ENCODE data around the gene RNF130.

RNF130 gene, protein sequence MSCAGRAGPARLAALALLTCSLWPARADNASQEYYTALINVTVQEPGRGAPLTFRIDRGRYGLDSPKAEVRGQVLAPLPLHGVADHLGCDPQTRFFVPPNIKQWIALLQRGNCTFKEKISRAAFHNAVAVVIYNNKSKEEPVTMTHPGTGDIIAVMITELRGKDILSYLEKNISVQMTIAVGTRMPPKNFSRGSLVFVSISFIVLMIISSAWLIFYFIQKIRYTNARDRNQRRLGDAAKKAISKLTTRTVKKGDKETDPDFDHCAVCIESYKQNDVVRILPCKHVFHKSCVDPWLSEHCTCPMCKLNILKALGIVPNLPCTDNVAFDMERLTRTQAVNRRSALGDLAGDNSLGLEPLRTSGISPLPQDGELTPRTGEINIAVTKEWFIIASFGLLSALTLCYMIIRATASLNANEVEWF

DNA sequence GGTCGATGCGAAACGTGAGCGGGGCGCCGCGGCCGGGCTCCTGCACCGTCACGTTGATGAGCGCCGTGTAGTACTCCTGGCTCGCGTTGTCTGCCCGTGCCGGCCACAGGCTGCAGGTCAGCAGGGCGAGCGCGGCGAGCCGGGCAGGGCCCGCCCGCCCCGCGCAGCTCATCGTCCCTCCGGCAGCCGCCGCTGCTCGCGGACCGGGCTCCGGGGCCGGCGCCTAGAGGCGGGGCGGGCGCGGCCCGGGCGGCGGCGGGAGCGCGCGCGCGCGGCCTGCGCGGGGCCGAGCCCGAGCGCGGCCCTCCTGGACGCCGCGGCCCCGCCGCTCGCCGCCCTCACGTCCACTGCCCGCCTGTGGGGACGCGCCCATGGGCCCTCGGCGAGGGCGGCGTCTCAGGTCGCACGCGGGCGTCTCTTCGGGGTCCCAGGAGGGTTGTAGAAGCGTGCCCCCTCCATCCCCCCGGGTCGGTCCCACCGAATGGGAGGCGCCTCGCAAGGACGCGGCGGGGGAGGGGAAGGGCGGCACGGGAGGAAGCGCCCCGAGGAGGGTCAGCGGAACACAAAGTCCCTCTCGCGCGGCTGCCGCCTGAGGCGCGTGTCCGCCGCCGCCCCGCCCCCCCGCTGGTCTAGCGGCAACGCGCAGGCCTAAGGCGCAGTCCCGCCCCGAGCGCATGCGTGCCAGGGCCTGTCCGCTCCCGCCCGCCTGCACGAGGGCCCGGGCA is at the start of gene RNF130:
Gene RNF130, minus strand, starts transcription at position 229 of the 725 bp plus-strand sequence. Its CDS starts 57 bp downstream, at position 172.
- DNase-seq = peak; percentile 91 to 94

DNA sequence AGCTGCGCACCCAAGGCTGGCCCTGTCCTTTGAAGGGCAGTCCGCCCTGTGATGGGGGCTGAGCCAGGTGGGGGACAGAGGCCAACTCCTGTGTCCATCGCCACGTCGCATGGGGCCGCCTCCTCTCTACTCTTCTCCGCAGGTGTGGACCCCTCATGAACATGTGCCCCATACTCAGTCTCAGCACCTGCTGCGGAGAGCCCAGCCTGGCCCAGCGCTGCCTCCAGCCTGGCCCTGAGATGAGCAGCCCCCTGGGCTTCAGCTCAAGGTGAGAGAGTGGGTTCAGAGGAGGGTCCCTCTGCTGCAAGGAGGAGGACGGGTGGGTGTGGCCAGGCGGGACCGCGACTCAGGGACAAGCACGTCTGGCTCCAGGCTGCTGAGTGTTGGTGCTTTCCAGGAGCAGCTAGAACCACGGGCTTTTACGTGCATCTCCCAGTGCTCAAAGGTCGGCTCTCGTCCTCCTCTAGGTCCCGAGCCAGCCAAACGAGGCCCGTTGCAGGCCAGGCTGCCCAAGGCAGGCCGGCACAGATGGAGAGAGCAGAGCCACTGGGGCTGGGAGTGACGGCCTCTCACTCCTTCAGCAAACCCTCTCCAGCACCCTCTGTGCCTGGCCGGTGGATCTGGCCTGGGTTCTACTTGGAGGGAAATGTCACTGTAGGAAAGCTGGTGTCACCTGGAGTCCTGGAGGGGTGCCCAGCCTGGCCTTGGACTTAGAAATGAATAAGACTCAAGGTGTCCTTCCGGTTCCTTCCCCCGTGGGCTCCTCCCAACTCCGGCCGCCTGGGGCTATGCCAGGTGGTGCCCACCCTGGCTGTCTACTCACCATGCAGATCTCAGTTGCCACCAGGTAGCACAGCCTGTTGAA is 48.9 kb upstream of the RNF130 start:
- no peak for DNase-seq

DNA sequence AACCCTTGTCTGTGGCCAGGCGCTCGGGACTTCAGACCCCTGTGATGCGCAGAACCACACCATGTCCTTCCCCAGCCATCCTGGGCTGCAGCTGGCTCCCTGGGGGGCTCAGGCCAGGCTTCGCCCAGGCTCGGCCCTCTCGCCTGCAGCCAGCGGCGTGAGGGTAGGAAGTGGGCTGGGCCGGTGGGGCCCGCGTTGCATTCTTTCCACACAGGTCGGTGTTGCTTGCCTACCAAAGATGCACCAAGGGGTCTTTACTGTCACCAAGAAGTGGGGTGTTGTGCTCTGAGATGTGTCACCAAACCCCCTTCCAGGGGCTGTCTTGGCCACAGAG is 48.3 kb upstream of the RNF130 start:
- DNase-seq = no peak

DNA sequence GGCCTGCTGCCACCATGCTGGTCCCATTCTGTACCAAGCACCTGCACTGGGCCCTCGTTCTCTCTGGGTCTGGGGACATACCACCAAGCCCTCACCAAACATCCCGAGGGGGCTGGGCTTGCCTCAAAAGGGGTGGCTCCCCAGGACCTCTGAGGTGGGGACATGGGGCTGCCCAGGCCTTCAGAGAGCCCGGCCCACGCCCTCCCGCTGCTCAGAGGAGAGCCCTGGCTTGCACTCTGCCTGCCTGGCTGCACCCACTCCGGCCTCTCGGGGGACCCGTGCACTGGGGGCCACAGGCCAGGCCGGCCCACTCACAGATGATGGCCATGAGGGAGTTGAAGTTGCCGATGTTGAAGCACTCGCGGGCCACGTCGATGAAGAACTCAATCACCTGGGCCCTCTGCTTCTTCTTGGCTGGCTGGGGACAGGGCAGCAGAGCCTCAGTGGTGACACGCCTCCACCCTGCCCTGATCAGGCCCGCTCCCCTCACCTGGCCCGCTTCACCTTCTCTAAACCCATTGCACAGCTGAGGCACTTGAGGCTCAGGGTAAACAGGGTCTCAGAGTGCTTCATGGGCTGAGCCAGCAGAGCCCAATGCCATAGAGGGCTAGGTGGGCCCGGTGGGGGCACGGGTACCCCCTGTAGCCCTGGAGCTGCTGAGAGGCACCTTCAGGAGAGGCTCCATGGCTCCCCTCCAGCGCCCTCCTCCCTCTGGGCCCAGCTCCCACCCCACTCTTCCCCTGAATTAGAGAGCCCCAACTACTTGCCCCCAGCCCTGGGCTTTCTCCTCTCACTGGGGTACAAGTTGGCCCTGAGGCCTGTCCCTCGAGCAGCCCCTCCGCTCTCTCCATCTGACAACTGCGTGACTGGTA is 47.7 kb upstream of the RNF130 start:
- no peak for DNase-seq

DNA sequence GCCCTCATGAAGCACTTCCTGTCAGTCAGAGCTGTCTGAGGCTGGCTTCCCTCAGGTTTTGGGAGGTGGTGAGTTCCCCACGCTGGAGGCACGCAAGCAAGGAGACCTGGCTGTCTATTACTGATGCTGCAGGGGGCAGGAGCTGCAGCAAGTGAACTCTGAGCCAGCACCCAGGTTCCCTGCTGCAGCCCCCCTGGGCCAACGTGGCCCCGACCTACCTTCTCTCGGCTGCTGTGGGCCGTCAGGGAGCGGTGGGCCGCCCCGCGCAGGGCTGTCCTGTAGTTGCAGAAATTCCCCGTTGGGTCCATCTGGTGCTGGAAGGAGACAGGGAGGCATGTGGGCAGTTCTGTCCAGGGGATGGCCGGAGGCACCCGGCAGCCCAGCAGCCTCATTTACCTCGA is 46.8 kb upstream of the RNF130 start:
- no peak for DNase-seq

DNA sequence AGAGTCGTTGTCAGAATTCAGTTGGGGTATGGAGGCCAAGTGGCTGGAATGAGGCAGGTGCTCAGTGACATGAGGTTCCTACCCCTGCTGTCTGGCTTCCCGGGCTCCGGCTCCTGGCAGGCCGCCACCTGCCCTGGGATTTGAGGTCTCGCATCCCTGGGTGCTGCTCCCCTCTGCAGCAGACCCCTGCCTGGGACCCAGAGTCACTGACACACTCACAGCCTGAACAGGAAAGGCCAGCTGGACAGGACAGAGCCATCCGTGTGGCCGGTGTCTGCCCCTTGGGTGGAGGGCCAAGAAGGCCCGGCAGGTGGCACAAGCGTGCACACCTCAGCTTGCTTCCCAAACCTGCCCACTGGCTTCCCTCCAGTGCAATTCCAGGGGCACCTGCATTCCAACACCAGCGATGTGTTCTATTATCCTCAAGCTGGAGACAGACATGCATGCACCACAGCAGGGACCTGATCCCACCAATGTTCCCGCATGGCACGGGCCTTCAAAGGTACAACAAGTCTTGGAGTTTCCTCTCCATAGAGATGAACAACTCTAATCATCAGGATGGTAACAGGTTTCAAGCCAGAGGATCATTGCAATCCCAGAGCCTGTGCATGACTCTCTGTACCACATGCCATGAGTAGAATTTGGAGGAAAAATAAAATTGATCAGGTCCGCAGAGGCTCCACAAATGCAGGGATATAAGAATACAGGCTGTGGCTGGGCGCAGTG is 45.6 kb upstream of the RNF130 start:
- no peak for DNase-seq

DNA sequence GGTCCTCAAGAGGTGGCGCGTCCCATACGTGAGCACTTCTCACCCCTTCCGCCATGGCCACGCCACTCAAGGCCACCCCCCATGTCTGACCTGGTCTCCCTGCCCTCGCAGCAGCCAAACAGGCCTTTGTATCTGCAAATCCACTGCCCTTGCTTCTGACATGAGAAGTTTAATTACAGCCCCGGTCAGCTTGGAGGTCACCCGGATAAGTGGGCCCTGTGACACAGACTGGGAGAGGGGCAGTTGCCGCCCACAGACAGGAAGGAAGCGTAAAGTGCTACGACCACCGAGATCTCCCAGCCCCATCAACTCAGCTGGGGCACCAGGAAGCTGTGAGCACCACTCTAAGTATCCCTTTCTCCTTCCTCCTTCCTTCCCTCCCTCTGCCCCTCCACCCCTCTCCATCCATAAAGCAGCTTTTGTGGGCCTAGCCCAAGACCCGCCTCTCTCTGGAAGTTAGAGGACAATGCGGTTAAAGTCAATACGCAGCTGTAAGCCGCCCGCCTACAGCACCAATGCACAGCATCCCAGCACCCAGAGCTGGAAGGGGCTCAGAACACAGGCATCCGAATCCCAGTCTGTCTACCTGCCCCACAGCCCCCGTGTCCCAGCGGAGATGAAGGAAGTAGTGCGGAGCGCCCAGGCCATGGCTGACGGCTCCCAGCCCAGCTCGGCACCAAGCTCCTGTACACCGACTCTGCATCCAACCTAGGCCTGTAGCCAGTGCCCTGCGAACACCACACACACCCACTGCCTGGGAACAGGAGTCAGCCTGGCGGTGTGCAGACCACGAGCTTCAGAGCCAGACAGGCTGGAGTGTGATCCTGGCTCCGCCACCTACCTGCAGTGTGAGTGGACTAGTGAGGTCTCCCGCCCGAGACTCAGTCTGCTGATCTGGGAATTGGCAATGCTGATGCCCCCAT is 44.8 kb upstream of the RNF130 start:
- no peak for DNase-seq

DNA sequence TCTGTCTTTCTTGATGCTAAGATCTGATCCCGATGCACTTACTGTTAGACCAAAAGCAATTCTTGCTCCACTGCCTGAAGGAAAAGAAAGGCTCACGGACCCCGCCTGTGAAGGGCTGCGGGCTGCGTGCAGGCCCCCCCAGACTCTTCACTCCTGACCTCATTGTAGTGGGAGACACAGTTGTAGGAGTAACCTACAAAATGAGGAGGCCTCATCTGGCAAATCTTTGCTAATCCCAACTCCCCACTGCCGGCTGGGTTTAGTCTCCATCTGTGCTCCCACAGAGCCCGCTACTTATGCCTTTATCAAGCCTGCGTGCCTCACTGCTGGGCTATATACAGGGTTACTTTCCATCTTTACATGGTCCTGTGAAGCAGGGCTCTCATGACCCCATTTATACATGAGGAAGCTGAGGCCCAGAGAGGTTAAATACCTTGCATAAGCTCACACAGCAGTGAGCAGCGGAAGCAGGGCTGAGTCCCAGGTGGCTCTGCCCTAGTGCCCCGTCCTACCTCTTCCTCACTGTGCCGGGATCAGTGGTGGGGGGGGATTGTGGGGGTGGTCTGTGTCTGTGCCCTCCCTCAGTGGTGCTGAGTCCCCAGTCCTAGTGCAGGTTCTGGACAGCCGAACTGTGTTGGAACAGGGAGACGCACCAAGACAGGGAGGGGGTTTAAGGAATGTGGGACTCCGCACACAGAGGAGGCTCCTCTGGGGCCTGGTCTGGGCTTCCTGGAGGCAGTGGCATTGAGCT is 43.9 kb upstream of the RNF130 start:
- DNase-seq = no peak

DNA sequence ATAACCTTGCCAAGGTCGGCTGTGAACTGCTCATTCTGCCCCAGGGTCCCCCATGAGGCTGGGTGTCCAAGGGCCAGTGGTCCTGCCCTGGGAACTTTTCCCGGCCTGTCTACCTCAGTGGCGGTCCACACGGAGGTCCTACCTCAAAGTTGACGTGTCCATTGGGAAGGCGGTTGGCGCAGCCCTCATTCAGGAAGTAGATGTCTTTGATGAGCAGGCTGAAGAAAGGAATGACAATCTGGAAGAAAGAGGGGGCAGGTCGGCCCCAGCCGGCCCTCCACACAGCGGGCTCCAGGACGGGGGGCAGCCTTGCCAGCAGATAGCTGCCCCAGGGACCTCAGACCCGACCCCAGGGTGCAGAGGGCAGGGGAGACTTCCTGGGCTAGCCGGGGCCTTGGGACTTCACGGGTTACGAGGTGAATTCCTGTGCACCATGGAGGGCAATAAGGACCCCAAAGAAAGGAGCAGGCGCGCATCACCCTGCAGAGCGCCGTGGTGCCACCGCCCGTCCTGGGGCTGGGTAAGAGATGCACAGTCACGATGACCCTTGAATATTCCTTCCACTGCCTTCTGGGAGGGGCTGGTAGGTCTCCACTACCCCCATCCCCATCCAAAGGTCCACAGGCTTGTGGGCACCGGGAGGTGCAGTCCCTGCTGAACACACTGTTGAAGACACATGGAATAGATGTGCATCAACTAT is 42.9 kb upstream of the RNF130 start:
- no peak for DNase-seq

DNA sequence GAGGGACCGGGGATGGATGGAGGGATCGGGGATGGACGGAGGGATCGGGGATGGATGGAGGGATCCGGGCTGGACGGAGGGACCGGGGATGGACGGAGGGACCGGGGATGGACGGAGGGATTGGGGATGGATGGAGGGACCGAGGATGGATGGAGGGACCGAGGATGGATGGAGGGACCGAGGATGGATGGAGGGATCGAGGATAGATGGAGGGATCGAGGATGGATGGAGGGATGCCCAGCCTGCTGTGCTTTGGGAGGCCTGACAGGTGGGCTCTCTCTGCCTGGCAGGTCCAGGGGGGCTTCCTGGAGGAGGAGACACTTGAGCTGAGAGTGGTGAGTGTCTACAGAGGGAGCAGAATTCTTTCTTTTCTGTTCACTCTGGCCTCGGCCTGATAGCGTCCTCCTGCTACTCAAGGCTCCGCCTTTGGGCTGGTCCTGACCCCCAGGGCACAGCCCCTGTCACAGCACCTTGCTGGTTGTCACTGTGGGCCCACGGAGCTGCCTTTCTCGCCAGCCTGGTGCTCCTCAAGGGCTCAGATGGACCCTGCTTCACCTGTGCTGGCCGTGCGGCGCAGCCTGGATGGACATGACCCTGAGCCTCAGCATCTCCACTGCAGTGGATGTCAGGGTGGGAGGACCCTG is 42.2 kb upstream of the RNF130 start:
- no peak for DNase-seq

DNA sequence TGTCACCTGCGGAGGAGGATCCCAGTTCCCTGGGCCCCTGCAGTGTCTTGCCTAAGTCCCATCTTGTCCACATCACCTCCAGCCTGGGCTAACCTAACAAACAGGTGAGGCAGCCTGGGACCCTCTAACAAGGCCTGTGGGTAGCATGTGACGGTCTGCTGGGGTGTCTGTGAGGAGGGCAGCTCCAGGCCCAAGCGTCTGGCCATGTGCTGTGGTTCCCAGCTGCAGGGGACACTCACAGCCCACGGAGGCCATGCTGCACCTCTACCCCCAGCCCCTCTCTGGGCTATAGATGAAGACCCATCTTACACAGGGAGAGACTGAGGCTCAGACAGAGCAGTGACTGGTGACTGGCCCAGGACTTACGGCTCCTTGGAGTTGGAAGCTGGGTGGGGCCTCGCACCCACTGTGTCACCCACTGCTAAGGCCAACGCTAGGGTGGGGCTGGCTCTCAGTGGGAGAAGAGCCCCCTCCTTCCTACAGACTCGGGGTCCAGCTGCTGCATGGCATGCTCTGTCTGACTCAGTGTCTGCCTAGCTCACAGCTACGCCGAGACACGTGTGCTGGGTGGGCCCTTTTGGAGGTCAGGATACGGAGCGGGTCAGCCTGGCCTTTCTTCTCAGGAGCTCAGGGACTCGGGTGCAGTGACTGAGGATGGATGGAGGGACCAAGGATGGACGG is 40.8 kb upstream of the RNF130 start:
- DNase-seq = no peak

DNA sequence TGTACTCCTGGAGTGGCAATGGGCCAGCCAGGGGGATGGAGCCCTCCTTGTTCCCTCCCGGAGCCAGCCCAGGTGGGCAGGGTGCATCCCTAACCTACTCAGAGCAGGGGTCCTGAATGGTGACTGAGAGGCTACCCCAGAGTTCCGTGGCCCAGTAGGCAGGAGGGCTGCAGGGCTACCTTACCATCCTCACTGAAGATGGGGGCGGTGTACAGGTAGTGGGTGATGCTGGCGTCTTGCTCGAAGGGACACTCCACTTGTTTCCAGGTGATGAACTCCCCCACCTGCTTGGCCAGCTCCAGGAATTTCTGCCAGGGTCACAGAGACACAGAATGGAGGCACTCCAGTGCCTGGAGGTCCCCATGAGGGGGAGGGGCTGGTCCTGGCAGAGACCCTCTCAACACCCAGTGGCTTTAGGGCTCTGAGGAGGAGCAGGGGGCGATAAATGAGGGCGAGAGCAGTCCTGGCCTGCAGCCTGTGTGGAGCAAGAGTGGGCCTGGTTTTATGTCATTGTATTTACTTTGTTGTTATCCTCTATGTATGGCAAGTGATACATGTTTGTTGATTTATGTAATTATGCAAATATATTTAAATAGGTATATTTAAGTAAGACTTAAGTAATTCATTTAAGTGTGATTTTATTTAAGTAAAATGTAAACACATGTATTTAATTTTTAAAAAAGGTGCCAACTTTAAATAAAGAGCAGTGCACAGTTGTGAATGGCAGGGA is 39.9 kb upstream of the RNF130 start:
- no peak for DNase-seq

DNA sequence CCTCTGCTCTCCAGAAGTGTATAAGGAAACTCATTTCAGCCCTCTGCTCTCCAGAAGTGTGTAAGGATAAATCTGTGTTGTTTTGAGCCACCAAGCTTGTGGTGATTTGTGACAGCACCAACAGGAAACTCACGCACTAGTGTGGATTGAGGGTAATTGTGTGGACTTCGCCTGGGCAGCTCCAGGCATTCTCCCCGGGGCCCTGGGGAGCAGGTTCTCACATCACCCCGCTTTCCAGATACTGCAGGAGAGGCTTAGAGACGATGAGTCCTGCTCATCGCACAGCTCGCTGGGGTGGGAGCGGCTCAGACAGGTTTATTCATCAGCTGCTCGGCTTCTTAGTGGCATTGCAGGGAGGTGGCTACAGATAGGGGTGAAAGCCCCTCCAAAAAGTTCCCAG is 38.4 kb upstream of the RNF130 start:
- no peak for DNase-seq

DNA sequence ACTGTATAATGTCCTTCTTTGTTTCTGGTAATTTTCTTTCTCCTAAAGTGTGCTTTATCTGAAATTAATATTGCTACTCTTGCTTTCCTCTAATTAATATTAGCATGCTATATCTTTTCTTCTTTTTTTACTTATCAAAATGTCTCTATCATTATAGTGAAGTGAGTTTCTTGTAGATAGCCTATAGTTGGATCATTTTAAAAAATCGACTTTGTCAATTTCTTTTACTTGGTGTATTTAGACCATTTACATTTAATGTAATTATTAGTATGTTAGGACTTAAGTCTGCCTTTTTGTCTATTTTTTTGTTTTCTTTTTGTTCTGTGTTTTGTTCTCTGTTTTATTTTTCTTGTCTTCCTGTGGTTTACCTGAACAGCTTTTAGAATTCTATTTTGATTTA is 35.4 kb upstream of the RNF130 start:
- no peak for DNase-seq

DNA sequence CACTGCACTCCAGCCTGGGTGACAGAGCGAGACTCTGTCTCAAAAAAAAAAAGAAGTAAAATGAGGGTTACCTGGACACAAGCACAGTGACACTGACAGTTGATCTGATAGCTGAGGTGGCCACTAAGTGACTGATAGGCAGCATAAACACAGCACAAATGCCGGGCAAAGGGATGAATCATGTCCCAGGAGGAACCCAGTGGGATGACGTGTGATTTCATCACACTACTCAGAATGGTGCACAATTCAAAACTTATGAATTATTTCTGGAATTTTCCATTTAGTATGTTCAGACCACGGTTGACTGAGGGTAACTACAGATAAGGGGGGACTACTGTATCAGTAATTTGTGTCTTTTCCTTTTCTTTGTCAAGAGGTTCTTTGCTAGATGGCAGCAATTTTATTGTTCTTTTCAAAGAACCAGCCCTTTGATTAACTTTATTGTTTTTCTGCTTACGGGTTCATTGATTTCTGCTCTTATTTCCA is 34.3 kb upstream of the RNF130 start:
- peak; percentile 23 to 30 for DNase-seq

DNA sequence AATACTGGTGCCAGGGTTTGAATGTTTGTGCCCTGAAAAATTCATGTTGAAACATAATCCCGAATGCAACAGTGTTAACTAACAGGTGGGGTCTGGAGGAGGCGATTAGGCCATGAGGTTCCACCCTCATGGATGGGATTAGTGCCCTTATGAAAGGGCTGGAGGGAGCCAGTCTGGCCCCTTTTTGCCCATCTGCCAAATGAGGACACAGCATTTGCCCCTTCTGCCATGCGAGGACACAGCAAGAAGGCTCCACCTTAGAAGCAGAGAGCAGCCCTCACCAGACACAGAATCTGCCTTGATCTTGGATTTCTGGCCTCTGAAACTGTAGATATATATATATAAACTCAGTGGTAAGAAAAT is 32.6 kb upstream of the RNF130 start:
- no peak for DNase-seq

DNA sequence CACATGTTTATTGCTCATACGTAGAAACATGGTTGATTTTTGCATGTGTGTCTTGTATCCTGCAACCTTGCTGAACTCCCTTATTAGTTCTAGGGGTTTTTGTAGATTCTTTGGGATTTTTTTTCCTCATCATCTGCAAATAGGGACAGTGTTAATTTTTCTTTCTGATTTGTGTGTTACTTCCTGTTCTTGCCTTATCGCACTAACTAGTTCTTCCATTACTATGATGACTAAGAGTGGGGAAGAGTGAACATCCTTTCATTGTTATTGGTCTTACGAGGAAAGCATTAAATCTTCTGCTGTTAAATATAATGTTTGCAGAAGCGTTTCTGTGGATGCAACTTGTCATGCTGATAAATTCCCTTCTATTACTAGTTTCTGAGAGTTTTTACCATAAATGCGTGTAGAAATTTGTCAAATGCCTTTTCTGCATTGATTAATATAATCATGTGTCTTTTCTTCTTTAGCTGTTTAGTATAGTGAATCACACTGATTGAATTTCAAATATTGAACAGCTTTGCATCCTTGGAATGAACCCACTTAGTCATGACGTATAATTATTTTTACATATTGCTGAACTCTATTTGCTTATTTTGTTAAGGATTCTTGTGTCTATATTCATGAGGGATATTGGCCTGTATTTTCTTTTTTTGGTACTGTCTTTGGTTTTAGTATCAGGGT is 32.1 kb upstream of the RNF130 start:
- DNase-seq = no peak
